22Rv1 (cell line): ENCODE results near the gene SOX1.

Source experiments
- H3K27ac ChIP-seq: fragments of 450-650 bp; 2 replicates; pipeline ENCODE4 v1.5.1; 2017
- ZFX ChIP-seq: fragments of 450-650 bp; IDR thresholded peaks from 2 replicates; pipeline ENCODE4 v1.6.1; 2017; ENCODE audit warnings: antibody characterized with exemption, borderline replicate concordance
- TF ChIP-seq, protein P1 (sequence below): fragments of 450-650 bp; IDR thresholded peaks from 2 replicates; pipeline ENCODE4 v1.5.1; 2017; ENCODE audit warnings: mild to moderate bottlenecking

Gene SOX1

DNA sequence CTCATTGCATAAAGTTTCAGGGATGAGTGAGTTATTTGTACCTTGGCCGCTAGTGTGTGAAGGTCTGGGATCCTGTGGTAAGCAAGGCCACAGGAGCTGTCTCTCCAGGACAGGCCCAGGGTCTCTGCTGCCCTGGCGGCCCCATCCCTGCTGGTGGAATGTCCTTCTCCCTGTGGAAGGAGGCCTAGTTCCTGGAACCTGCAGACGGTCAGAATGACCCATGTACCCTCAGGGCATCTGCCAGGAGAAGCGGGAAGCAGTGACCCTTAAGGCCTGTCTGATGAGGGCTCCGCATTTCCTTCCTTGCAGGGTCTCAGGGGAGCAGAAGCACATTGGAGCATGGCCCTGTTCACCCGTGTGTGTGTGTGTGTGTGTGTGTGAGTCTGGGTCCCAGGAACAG, 32.1 kb upstream of the SOX1 start:
- no peak overlapping the region for H3K27ac ChIP-seq

DNA sequence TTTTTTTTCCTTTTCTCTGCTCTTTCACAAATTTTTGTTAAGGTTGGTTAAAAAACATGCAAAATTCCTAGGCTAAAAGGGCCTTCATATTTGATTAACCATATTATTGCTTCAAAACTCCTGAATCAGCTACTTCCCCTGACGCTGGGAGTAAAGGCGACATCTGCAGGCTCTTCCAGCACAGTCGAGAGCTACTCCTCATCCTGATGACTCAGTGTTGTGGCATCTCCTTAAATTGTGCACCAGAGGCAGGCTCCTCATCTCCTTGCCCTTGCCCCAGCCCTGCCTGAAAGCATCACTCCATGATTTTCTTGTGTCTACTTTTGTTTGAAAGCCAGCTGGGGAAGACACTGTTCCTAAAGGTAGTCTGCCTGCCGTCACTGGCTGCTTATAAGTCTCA, 24.5 kb upstream of the SOX1 start:
- H3K27ac ChIP-seq: no peak overlapping the region
- TF ChIP-seq, protein P1, sequence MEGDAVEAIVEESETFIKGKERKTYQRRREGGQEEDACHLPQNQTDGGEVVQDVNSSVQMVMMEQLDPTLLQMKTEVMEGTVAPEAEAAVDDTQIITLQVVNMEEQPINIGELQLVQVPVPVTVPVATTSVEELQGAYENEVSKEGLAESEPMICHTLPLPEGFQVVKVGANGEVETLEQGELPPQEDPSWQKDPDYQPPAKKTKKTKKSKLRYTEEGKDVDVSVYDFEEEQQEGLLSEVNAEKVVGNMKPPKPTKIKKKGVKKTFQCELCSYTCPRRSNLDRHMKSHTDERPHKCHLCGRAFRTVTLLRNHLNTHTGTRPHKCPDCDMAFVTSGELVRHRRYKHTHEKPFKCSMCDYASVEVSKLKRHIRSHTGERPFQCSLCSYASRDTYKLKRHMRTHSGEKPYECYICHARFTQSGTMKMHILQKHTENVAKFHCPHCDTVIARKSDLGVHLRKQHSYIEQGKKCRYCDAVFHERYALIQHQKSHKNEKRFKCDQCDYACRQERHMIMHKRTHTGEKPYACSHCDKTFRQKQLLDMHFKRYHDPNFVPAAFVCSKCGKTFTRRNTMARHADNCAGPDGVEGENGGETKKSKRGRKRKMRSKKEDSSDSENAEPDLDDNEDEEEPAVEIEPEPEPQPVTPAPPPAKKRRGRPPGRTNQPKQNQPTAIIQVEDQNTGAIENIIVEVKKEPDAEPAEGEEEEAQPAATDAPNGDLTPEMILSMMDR: no peak
- no peak for TF ChIP-seq ZFX

More for the DNA sequence above, 32.1 kb upstream of the SOX1 start:
- TF ChIP-seq ZFX: no peak
- TF ChIP-seq, protein P1: no peak

DNA sequence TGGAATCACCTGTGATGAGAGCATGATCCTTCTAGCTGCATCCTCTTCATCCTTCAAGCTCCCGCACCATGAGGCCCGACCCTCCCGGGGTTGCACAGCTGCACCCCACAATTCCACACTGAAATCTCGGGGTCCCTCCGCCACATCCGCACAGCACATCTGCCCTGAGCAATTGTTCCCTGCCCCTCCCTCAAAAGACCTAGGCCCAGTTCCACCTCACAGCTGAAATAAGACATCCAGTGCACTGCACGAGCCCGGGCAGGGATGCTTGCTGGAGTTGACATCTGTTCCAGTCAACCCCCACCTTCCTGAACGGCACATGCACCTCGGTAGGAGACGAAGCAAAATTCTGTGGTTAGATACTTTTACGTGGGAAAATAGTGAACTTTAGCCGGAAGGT, 14.7 kb upstream of the SOX1 start:
- no peak for TF ChIP-seq ZFX
- TF ChIP-seq, protein P1: no peak
- H3K27ac ChIP-seq: no peak overlapping the region

DNA sequence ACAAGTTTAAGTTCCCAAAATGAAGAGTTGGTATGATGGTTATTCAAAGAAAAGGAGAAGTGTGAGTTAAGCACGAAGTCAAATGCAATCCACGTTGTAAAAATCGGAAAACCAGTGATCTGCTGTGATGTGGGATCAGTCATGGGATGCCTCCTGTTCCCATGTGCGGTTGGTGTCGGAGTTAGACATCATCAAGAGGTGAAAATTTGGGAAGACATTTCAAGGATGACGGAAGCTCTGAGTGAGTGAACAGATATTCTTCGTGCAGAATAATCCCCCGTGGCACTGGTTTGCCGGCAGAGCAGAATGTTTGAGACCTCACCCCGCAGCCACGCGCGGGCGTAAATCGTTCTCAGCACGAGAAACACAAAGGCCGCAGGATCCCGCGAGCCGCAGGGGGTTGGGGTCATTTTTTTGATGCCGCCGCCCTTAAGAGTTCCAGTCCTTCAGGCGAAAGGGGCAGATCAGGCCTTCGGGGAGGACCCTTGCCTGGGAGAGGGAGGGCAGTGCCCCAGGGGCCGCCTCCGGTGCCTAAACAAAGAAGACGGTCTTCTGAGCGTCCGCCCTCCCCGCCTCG, 13.7 kb upstream of the SOX1 start:
- no peak overlapping the region for H3K27ac ChIP-seq

DNA sequence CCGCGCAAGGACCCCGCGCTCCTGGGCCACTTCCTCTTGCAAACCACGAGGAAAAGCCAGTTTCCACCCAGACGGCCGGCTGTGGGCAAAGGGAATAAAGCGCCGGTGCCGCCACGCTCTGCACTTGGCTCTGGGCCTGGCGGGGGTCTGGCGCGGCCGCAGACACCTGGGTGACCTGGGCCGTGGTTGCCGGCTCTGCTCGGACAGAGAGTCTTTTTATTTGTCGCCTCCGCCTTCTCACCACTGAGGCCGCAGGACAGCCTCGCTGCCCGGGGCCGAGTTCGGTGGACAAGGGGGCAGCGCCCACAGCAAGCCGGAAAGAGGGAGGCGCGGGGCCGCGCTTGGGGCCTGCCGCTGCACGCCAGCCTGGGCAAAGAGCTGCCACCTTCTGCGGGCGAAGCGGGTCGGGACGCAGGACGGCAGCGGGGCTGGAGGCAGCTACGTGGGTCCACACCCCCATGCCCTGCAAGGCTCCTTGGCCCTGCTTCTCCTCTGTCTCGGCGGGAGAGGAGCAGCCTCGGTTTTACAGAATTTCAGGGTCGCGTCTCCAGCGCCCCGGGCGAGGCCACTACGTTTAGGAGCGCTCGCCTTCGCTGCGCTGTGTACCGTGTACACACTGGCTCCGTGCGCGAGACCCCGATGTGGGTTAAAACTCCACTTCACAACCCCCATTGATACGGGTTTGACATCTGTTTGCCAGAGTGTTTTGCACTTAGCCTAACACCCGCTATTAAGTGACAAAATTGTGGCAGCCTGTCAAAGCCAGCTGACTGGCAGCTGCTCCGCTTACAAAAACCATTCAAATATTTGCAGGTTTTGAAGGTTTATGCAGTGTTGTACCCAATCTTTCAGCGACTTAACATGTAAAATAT, 13.0 kb upstream of the SOX1 start:
- TF ChIP-seq, protein P1: no peak
- no peak for TF ChIP-seq ZFX

More for the DNA sequence above, 13.7 kb upstream of the SOX1 start:
- TF ChIP-seq, protein P1: no peak
- TF ChIP-seq ZFX: no peak

DNA sequence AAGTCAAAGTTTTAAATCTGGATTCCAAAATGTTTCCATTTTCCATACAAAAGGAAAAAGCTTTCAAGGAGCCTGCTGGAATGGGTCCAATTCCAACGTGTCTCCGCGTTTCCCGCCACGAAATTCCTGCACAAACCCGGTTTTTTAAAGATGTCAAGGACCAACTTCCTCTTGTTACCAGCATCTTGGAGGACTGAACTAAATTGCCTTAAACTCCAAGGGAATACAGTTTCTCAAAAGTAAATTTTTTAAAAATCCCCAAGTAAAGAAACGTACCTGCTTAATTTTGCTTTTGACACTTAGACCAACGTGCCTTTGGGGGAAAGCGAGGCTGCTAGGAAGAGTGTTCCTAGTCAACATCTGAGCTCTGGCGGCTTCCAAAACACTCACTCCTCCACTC, 12.3 kb upstream of the SOX1 start:
- no peak for TF ChIP-seq ZFX
- H3K27ac ChIP-seq: no peak overlapping the region

More for the DNA sequence above, 13.0 kb upstream of the SOX1 start:
- H3K27ac ChIP-seq: no peak overlapping the region

DNA sequence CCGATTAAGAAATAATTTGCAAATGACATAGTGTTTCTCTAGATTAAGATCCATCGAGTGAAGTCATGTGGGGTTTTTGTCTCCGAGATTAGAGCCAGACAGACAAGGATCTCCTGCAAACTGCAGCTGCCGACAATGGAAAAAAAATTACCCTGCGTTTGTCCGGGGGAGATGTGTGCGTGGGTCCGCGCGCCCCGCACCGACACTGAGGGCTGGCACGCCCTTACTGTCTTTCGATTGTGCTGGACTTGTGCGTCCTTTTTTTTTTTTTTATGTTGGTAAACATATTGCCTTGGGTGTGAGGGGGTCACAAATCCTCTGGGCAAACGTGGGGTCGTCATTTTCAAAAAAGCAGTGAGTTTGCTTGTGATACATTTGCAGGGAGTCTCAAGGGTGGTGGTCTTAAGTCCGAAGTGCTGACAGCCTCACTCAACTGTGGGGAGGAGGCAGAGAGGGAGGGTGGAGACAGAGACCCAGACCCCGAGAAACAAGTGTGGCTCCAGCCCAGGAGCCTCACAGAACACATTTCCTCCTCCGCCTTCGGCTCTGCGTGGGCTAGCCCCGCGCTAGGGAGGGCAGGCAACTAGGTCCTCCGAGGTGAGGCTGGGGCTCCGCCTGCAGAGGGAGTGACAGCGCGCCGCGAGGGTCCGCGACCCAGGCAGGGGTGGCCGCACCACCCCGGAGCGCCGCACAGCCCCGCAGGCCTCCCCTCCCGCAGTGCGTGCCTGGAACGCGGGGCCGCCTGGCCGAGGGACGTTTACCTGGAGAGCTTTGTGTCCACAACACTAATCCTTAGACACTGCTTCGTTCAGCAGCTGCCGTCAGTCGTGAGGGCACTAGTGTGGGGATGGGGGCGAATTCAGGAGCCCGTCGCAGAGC, 11.7 kb upstream of the SOX1 start:
- H3K27ac ChIP-seq: no peak overlapping the region
- no peak for TF ChIP-seq ZFX
- TF ChIP-seq, protein P1: no peak
